ENCODE results near the gene KTI12.

DNA sequence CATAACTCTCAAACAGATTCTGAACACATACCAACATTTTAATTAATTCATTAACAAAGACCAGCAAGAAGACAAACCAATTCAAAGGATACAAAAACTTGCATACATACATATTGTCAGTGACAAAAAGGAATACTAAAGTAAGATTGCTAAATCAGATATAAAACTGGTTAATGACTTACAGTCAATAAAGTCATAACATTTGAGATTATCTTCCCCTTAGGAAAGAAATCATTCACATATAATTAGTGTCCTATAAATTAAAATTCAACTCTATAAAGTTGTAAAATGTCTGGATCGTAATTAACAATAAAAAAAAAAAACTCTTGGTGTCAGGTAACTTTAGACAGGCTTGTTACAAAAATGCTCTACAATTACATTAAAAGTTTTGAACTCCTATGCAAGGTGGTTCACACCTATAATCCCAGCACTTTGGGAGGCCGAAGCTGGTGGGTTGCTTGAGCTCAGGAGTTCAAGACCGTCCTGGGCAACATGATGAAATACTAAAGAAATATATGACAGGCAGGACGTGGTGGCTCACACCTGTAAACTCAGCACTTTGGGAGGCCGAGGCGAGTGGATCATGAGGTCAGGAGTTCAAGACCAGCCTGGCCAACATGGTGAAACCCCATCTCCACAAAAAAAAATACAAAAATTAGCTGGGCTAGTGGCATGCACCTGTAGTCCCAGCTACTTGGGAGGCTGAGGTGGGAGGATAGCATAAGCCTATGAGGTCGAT, 25.4 kb downstream of the KTI12 start:
- TF ChIP-seq POLR2AphosphoS5 (IDR thresholded peaks at IDR 0.05) = no peak
- no peak for TF ChIP-seq POLR2A (IDR thresholded peaks at IDR 0.05)
- no peak for TF ChIP-seq EP300 (IDR thresholded peaks at IDR 0.05)
- no peak for TF ChIP-seq CTCF (IDR thresholded peaks at IDR 0.05)
